ENCODE data around the gene LMNTD2. TPM values are rescaled to one million over a fixed set of nuclear protein-coding genes. Genes with fewer than 3 reads are reported as not detected.

The LMNTD2 gene
- total RNA-seq, 1 experiment from 2014 or later, result 4.0 TPM

- no peak for TF ChIP-seq ZBTB43 (CRISPR knock-in tag; IDR thresholded peaks at IDR 0.05)
Measured at GRCh38 chr11:550746-551085, 9.8 kb downstream of the LMNTD2 start (continued).

- ChIA-PET CTCF (interaction anchor here (1.0 kb wide), 1 partner anchor 143 kb away, joined by 3 read pairs; no protein-coding TSS in a partner anchor), POLR2A (no interaction called here)
- Mint-ChIP-seq H3K27ac (no peak overlapping the region), H3K36me3 (no peaks in the 10 kb centered on the region), H3K4me3 (no peak overlapping the region), H3K9me3 (no peaks in the 10 kb centered on the region), H3K4me1 (no peaks in the 10 kb centered on the region), H3K27me3 (ENCODE audit: low read depth) (no peaks in the 10 kb centered on the region; the same call in 1 of the 2 replicates)
- no peak for DNase-seq (ENCODE audit: low spot score)
- no peak for TF ChIP-seq NR1H2 (CRISPR knock-in tag; IDR thresholded peaks at IDR 0.05)
- no peak for TF ChIP-seq CREM (CRISPR knock-in tag; IDR thresholded peaks at IDR 0.05)
- TF ChIP-seq NFYB (CRISPR knock-in tag; conservative IDR thresholded peaks at IDR 0.05; ENCODE audit: low read depth), result no peak
- no peak for TF ChIP-seq SOX15 (CRISPR knock-in tag; IDR thresholded peaks at IDR 0.05)
- TF ChIP-seq ZNF396 (CRISPR knock-in tag; IDR thresholded peaks at IDR 0.05; ENCODE audit: borderline replicate concordance), result no peak
- no peak for TF ChIP-seq RELA (CRISPR knock-in tag; IDR thresholded peaks at IDR 0.05; ENCODE audit: borderline replicate concordance)
- TF ChIP-seq FOXP1 (CRISPR knock-in tag; IDR thresholded peaks at IDR 0.05; ENCODE audit: borderline replicate concordance), result no peak
- no peak for TF ChIP-seq MXD4 (CRISPR knock-in tag; IDR thresholded peaks at IDR 0.05; ENCODE audit: borderline replicate concordance)
- no peak for TF ChIP-seq HMGA2 (CRISPR knock-in tag; IDR thresholded peaks at IDR 0.05)
- no peak for TF ChIP-seq FOXJ3 (CRISPR knock-in tag; IDR thresholded peaks at IDR 0.05; ENCODE audit: borderline replicate concordance)
- no peak for TF ChIP-seq ZNF532 (CRISPR knock-in tag; IDR thresholded peaks at IDR 0.05; ENCODE audit: borderline replicate concordance)
- no peak for TF ChIP-seq CTCF (IDR thresholded peaks at IDR 0.05)
- no peak for ATAC-seq
Measured at GRCh38 chr11:550021-550745, 10.4 kb downstream of the LMNTD2 start.

- ChIA-PET POLR2A (no interaction called here), CTCF (no interaction called here)
- DNase-seq (ENCODE audit: low spot score) (no peak), ATAC-seq (no peak)
- no peaks in the 10 kb centered on the region for H3K9me3 Mint-ChIP-seq
- peak overlapping the region; percentile 69 for H3K27ac Mint-ChIP-seq
- no peaks in the 10 kb centered on the region for H3K36me3 Mint-ChIP-seq
- H3K4me1 Mint-ChIP-seq, result no peaks in the 10 kb centered on the region
- H3K4me3 Mint-ChIP-seq, result no peak overlapping the region
- no peaks in the 10 kb centered on the region; the same call in 1 of the 2 replicates for H3K27me3 Mint-ChIP-seq (ENCODE audit: low read depth)
- TF ChIP-seq ELF4 (CRISPR knock-in tag; IDR thresholded peaks at IDR 0.05; ENCODE audit: low read depth), result no peak
- TF ChIP-seq SP1 (CRISPR knock-in tag; conservative IDR thresholded peaks at IDR 0.05), result no peak
- no peak for TF ChIP-seq SMAD4 (CRISPR knock-in tag; IDR thresholded peaks at IDR 0.05)
- TF ChIP-seq EMX1 (CRISPR knock-in tag; IDR thresholded peaks at IDR 0.05), result no peak
- TF ChIP-seq NFYB (CRISPR knock-in tag; conservative IDR thresholded peaks at IDR 0.05; ENCODE audit: low read depth), result no peak
- TF ChIP-seq E2F4 (CRISPR knock-in tag; IDR thresholded peaks at IDR 0.05; ENCODE audit: borderline replicate concordance, low read depth), result no peak
- no peak for TF ChIP-seq ATF6 (CRISPR knock-in tag; IDR thresholded peaks at IDR 0.05)
- no peak for TF ChIP-seq OVOL2 (CRISPR knock-in tag; IDR thresholded peaks at IDR 0.05; ENCODE audit: borderline replicate concordance)
Measured at GRCh38 chr11:548700-549603, 11.6 kb downstream of the LMNTD2 start.

Data from WTC11 (cell line).